GM18858 (cell line): ENCODE results near the gene INSRR.

Experiments
- ATAC-seq: cut with Tn5 transposase; IDR thresholded peaks from one replicate; pipeline ENCODE4 v1.9.1; 2021; ENCODE audit not compliant: unreplicated experiment

Gene INSRR

GRCh38 chr1:156894711-156895454 is 36.0 kb upstream of the INSRR start:
- no peak for ATAC-seq

GRCh38 chr1:156894001-156894400 is 35.1 kb upstream of the INSRR start:
- no peak for ATAC-seq

GRCh38 chr1:156893048-156893953 is 34.4 kb upstream of the INSRR start, which contains the start of gene PEAR1:
Gene PEAR1 (plus strand): TSS chr1:156893718. CDS start chr1:156903927, 10,209 bp downstream.
- no peak for ATAC-seq

GRCh38 chr1:156892190-156893047 is 33.5 kb upstream of the INSRR start:
- no peak for ATAC-seq

- no peak for ATAC-seq
These were observed 31.1 kb upstream of the INSRR start for GRCh38 chr1:156889802-156890580.

GRCh38 chr1:156887734-156888133 is 28.8 kb upstream of the INSRR start:
- ATAC-seq, result no peak

GRCh38 chr1:156887317-156887716 is 28.4 kb upstream of the INSRR start:
- no peak for ATAC-seq

- ATAC-seq, result no peak
These were observed 27.8 kb upstream of the INSRR start for GRCh38 chr1:156886583-156887281.

- no peak for ATAC-seq
These were observed 27.0 kb upstream of the INSRR start for GRCh38 chr1:156885880-156886355.

- ATAC-seq, result no peak
These were observed 26.4 kb upstream of the INSRR start for GRCh38 chr1:156885314-156885713.

- ATAC-seq, result no peak
These were observed 25.8 kb upstream of the INSRR start for GRCh38 chr1:156884560-156885184.

GRCh38 chr1:156883919-156884318 is 25.0 kb upstream of the INSRR start:
- ATAC-seq, result no peak

- no peak for ATAC-seq
These were observed 23.6 kb upstream of the INSRR start for GRCh38 chr1:156882543-156882942.

GRCh38 chr1:156881663-156882062 is 22.7 kb upstream of the INSRR start:
- ATAC-seq, result no peak

GRCh38 chr1:156881101-156881500 is 22.2 kb upstream of the INSRR start:
- ATAC-seq, result no peak

- ATAC-seq, result no peak
These were observed 21.6 kb upstream of the INSRR start for GRCh38 chr1:156880473-156880872.

- ATAC-seq, result no peak
These were observed 21.0 kb upstream of the INSRR start for GRCh38 chr1:156879876-156880275.

GRCh38 chr1:156877433-156878170 is 18.7 kb upstream of the INSRR start:
- ATAC-seq, result no peak
